Activated T-helper 2 cell treated with anti-CD3 and anti-CD28 coated beads, Interferon-gamma antibody, Interleukin-2, Interleukin-4, amounts not matched to agents 10 μg/mL and 5 μg/mL and 100 μg/mL, durations not matched to agents 14 hours and 24 hours and 36 hours (primary cell): Measurements from ENCODE around the gene SRSF5. TPM values are rescaled to one million over a fixed set of nuclear protein-coding genes. Genes with fewer than 3 reads are reported as not detected.

Experiments used
- DNase-seq: peaks from one replicate; pipeline ENCODE4 v3.0.0; 2021; ENCODE audit warnings: low spot score
- H3K27ac Mint-ChIP-seq: one replicate; pipeline ENCODE4 v1.8.0; 2021; ENCODE audit warnings: mixed read lengths
- H3K27me3 Mint-ChIP-seq: one replicate; pipeline ENCODE4 v1.8.0; 2021; ENCODE audit warnings: low read depth, mixed read lengths
- H3K36me3 Mint-ChIP-seq: one replicate; pipeline ENCODE4 v1.8.0; 2021; ENCODE audit warnings: low read depth, mixed read lengths
- H3K4me1 Mint-ChIP-seq: one replicate; pipeline ENCODE4 v1.8.0; 2021; ENCODE audit warnings: low read depth, mixed read lengths
- H3K4me3 Mint-ChIP-seq: one replicate; pipeline ENCODE4 v1.8.0; 2021; ENCODE audit warnings: low read depth, mild to moderate bottlenecking, moderate library complexity, mixed read lengths
- H3K9me3 Mint-ChIP-seq: one replicate; pipeline ENCODE4 v1.8.0; 2021; ENCODE audit warnings: mixed read lengths
- intact Hi-C: fragments of 100-400 bp; cut with micrococcal nuclease; formaldehyde crosslinking; loops from one replicate; pipeline ENCODE4 v1.15.1; 2023
- total RNA-seq: library from RNA; stranded (reverse); gene quantifications from 2 replicates; pipeline ENCODE4 v1.2.3, GENCODE V29; 2022

Gene SRSF5
- total RNA-seq, 1 donor from 2014 or later: 358 TPM

DNA sequence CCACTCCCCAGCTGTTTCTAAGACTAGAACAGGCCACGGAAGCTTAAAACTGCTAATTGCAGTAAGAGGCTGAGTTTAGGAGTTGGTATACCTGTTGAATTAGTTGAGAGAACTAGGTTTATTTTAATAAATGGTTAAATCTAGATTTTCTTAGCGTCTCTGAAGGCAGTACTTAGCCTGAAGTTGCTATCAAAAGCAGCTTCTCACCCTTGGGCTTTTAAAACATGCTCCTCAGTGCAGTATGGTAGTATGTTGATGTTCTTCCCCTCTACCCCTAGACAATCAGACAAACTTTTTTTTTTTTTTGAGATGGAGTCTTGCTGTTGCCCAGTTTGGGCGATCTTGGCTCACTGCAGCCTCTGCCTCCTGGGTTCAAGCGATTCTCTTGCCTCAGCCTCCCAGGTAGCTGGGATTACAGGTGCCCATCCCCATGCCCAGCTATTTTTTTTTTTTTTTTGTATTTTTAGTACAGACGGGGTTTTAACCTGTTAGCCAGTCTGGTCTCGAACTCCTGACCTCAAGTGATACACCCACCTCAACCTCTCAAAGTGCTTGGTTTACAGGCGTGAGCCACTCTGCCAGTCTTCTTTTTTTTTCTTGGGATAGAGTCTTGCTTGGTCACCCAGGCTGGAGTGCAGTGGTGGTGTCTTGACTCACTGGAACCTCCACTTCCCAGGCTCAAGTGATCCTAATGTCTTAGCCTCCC is 6.8 kb downstream of the SRSF5 start:
- no peak overlapping the region for H3K4me3 Mint-ChIP-seq
- peaks cover 97% of the 10 kb centered on the region for H3K36me3 Mint-ChIP-seq
- DNase-seq: no peak
- H3K4me1 Mint-ChIP-seq: peaks cover 44% of the 10 kb centered on the region
- intact Hi-C loops: no loop called here
- no peak overlapping the region for H3K27ac Mint-ChIP-seq
- H3K9me3 Mint-ChIP-seq: no peaks in the 10 kb centered on the region
- H3K27me3 Mint-ChIP-seq: no peaks in the 10 kb centered on the region

DNA sequence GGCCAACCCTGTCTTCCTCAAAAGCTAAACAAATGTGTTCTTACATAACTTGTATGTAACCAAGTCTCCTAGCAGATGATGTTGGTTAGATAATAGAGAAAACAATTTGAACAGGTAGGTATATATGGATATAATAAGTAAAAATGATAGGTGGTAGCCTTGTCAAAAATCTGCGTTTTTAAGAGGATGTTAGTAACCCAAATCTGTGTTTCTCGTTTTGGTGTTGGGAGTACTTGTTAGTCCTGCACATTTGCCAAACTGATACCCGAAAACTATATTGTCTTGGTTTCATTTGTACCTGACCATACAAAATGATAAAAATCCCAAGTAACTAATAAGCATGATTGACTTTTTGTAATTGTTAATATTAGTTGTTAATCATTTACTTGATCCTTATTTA is 8.1 kb downstream of the SRSF5 start:
- intact Hi-C loops: no loop called here
- Mint-ChIP-seq H3K27me3 (no peaks in the 10 kb centered on the region), H3K4me3 (no peak overlapping the region), H3K9me3 (no peaks in the 10 kb centered on the region), H3K36me3 (peaks cover 92% of the 10 kb centered on the region), H3K4me1 (peaks cover 36% of the 10 kb centered on the region), H3K27ac (no peak overlapping the region)
- DNase-seq: no peak

DNA sequence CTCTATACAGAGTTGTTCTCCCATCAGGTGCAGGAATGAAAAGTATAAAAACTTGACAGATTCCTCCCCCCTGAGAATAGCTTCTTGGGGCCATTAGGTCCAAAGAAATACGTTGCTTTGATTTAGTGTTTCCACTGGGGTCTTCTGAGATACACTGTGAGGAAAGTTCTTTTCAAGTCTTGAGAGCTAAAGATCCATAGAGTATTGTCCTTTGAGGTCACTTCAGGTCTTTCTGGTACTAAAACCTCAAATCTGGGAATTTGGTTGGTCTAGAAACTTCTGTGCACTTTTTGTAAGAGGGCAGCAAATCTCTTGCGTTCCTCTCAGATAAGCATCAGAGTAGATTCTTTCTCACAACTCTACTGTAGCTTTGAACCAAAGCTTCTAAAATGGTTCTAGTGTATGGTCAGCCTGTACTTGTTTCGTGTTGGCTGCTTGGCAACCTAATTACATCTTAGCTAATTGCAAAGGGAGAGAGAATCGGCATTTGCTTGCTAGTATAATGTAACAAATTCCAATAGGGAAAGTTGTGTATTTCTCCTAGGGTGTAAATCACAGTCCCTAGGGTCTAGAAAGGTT is 10.0 kb downstream of the SRSF5 start:
- Mint-ChIP-seq H3K36me3 (peaks cover 85% of the 10 kb centered on the region), H3K27ac (peak overlapping the region; percentile 11), H3K27me3 (no peaks in the 10 kb centered on the region), H3K4me1 (peaks cover 26% of the 10 kb centered on the region), H3K4me3 (no peak overlapping the region), H3K9me3 (no peaks in the 10 kb centered on the region)
- no peak for DNase-seq
- intact Hi-C loops: no loop called here

DNA sequence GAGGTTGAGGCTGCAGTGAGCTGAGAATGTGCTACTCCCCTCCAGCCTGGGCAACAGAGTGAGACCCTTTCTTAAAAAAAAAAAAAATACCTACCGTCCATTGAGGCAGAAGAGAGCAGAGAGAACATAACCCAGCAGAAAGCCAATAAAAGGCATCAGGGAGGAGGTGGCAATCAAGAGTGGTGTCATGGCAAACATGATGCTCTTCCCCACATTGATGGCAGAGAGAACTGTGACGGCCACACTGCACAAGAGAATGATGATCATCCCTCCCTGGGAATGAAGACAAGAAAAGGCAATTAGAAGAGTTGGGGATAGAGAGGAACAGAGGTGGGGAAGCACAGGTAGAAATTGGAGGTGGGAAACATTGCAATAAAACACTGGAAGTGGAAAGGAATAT is 12.1 kb downstream of the SRSF5 start:
- intact Hi-C loops: no loop called here
- H3K27ac Mint-ChIP-seq: no peak overlapping the region
- H3K36me3 Mint-ChIP-seq: peaks cover 64% of the 10 kb centered on the region
- H3K27me3 Mint-ChIP-seq: no peaks in the 10 kb centered on the region
- no peak overlapping the region for H3K4me3 Mint-ChIP-seq
- no peaks in the 10 kb centered on the region for H3K9me3 Mint-ChIP-seq
- DNase-seq: no peak
- H3K4me1 Mint-ChIP-seq: peaks cover 26% of the 10 kb centered on the region

DNA sequence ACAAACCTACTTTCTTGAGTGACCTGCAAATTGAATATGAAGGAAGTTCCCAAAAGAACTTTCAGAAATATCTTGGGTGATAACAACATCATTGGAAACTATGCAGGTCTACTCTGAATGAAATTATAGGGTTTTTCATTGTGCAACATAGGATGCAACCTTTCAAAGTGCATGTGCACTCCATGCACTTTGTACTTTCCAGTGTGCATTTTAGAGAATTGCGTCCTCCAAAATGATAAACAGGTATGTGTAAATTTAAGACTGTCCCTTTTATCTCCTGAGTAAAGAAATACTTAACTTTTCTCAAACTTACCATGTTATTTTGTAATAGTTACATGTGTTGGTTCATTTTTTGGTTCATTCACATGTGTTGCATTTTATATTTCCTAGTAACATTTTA is 13.2 kb downstream of the SRSF5 start:
- H3K27ac Mint-ChIP-seq: no peak overlapping the region
- intact Hi-C loops: no loop called here
- peaks cover 54% of the 10 kb centered on the region for H3K36me3 Mint-ChIP-seq
- no peaks in the 10 kb centered on the region for H3K9me3 Mint-ChIP-seq
- DNase-seq: no peak
- no peak overlapping the region for H3K4me3 Mint-ChIP-seq
- no peaks in the 10 kb centered on the region for H3K27me3 Mint-ChIP-seq
- H3K4me1 Mint-ChIP-seq: peaks cover 26% of the 10 kb centered on the region

DNA sequence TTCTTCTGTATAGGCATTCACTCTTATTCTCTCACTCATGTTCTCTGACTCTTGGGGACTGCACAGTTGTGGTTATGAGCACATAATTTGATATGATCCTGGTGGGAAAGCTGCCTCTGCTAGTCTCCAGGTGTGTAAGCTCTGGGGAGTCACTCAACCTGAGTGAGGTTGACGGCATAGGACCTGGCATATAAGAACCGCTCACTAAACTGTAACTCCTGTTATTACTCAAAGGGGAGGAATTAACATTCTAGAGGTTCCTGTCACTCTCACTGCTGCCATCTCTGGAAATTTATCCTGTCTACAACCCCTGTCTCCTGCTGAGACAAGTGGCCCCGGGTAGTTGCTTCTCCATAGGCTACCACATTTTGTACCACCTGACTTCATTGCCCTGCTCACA is 14.0 kb downstream of the SRSF5 start:
- Mint-ChIP-seq H3K36me3 (peaks cover 45% of the 10 kb centered on the region), H3K4me3 (no peak overlapping the region), H3K9me3 (no peaks in the 10 kb centered on the region), H3K4me1 (peaks cover 20% of the 10 kb centered on the region), H3K27me3 (no peaks in the 10 kb centered on the region), H3K27ac (no peak overlapping the region)
- DNase-seq: no peak
- intact Hi-C loops: no loop called here

DNA sequence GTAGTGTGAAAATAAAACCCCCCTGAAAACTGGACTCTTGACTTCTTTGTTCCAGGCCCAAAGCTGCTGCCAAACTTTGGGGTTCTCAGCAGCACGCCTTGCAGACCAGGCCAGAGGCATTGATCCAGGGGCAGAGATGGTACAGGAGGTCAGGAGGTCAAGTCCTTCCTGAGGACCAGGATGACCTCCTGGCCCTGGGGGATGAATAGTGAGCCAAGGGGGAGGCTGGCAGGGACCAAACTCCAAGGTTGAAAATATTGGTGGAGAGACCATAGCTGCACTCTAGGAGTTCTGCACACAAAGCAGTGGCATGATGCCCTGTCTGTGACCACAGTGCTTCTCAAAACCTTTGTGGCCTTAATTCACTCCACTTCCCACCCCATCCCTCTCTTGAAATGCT is 18.0 kb downstream of the SRSF5 start:
- Mint-ChIP-seq H3K4me3 (no peak overlapping the region), H3K27me3 (peaks cover 1% of the 10 kb centered on the region), H3K27ac (no peak overlapping the region), H3K9me3 (no peaks in the 10 kb centered on the region), H3K36me3 (peaks cover 11% of the 10 kb centered on the region), H3K4me1 (no peaks in the 10 kb centered on the region)
- intact Hi-C loops: no loop called here
- DNase-seq: no peak

DNA sequence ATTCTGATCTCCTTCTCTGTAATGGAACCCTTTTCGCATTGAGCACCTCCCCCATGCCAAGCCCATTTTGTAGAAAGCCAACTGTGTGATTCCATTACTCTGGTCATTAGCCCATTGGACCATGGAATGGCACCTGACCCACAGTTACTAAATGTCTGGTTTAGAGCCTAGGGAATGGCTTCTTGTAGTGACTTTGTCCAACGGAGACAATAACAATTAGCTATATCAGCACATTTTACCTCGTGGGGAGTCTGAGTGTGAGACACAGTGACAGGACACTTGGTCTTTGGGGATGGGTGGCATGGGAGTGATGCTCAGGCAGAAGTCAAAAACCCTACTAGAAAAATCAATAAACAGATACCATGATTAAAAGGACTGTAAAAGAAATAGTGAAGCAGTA is 19.7 kb downstream of the SRSF5 start:
- H3K27me3 Mint-ChIP-seq: peaks cover 1% of the 10 kb centered on the region
- no peak overlapping the region for H3K27ac Mint-ChIP-seq
- H3K4me1 Mint-ChIP-seq: no peaks in the 10 kb centered on the region
- no peaks in the 10 kb centered on the region for H3K9me3 Mint-ChIP-seq
- H3K36me3 Mint-ChIP-seq: no peaks in the 10 kb centered on the region
- intact Hi-C loops: no loop called here
- DNase-seq: no peak
- H3K4me3 Mint-ChIP-seq: no peak overlapping the region

DNA sequence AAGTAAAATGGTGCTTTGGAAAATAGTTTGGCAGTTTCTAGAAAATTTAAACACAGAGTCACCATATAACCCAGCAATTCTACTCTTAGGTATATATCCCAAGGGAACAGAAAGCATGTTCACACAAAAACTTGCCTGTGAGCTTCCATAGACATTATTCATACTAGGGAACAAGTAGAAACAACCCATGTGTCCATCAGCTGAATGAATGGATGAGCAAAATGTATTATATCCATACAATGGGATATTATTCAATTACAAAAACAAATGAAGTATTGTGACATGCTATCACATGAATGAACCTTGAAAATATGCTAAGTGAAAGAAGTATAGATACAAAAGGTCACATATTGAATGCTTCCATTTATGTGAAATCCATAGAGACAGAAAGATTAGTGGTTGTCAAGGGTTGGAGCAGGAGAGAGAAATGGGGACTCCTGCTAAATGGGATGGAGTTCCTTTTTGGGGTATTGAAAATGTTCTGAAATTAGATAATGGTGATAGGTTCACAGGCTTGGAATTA is 22.2 kb downstream of the SRSF5 start:
- no peak overlapping the region for H3K27ac Mint-ChIP-seq
- peaks cover 1% of the 10 kb centered on the region for H3K27me3 Mint-ChIP-seq
- DNase-seq: no peak
- H3K4me3 Mint-ChIP-seq: no peak overlapping the region
- H3K36me3 Mint-ChIP-seq: no peaks in the 10 kb centered on the region
- no peaks in the 10 kb centered on the region for H3K4me1 Mint-ChIP-seq
- H3K9me3 Mint-ChIP-seq: no peaks in the 10 kb centered on the region
- intact Hi-C loops: no loop called here

DNA sequence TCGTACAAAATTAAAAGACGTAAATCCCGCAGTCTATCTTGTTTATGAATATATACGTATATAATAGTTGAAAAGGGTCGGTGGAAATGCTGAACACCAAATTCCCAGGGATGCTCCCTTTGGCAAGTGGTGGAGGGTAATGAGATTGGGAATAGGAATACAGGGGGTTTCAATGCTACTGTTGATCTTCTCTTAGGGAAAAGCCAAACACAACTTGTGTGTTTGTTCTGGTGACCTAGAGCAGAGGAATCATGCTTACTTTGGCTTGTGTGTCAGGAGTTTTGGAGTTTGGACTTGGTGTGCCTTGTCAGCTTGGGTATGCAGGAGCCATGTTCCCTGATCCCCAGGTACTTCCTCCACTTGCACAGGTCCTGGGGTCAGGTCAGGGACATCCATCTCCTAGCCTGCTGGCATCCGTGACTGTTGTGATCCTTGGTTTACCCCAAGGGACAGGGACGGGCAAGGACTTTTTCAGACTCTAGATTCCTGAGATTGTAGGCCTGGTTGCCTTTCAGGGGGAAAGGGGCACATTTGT is 26.0 kb downstream of the SRSF5 start:
- no peaks in the 10 kb centered on the region for H3K9me3 Mint-ChIP-seq
- H3K27ac Mint-ChIP-seq: no peak overlapping the region
- H3K4me1 Mint-ChIP-seq: no peaks in the 10 kb centered on the region

DNA sequence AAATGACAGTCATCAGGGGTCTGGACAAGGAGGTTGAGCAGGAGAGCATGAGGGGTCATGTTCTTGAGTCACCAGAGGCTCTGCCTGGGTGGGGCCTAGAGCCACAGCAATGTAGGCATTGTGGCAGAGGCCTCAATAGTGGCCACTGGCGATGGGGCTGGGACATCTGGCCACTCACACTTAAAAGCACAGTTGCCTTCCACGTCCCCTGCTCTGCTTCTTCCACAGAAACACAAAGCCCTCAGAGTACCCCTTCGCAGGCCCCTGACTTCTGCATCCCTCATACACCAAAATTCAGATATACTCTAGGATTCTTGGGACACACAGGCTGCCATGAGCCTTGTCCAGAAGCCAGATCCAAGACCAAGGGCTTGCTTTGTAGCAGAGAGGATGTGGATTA is 27.8 kb downstream of the SRSF5 start:
- Mint-ChIP-seq H3K9me3 (no peaks in the 10 kb centered on the region), H3K27me3 (no peaks in the 10 kb centered on the region)
- intact Hi-C loops: no loop called here

More for the DNA sequence above, 26.0 kb downstream of the SRSF5 start:
- Mint-ChIP-seq H3K36me3 (no peaks in the 10 kb centered on the region), H3K4me3 (no peak overlapping the region), H3K27me3 (peaks cover 1% of the 10 kb centered on the region)
- intact Hi-C loops: no loop called here
- no peak for DNase-seq

DNA sequence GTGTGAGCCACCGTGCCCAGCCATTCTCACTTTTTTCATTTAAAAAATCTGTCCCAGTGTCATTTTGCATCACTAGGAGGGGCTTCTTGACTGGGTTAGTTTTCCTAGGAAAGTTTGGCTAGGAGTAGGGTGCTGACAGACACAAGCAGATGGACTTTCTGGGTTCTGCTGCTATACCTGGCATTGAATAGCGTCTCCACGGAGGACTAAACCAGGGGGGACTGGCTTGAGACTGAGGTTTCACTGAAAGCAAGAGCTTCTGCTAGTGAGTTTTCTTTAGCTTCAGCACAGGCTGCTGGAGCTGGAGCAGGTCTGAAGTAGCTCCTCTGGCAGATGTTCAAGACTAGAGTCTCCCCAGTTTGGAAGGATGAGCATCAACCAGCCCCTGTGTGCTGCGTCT is 28.7 kb downstream of the SRSF5 start:
- DNase-seq: no peak
- Mint-ChIP-seq H3K4me1 (no peaks in the 10 kb centered on the region), H3K4me3 (no peak overlapping the region), H3K9me3 (no peaks in the 10 kb centered on the region), H3K36me3 (no peaks in the 10 kb centered on the region), H3K27ac (no peak overlapping the region), H3K27me3 (peaks cover 3% of the 10 kb centered on the region)
- intact Hi-C loops: no loop called here

More for the DNA sequence above, 27.8 kb downstream of the SRSF5 start:
- no peaks in the 10 kb centered on the region for H3K36me3 Mint-ChIP-seq
- H3K27ac Mint-ChIP-seq: no peak overlapping the region
- H3K4me3 Mint-ChIP-seq: no peak overlapping the region
- H3K4me1 Mint-ChIP-seq: no peaks in the 10 kb centered on the region
- no peak for DNase-seq

DNA sequence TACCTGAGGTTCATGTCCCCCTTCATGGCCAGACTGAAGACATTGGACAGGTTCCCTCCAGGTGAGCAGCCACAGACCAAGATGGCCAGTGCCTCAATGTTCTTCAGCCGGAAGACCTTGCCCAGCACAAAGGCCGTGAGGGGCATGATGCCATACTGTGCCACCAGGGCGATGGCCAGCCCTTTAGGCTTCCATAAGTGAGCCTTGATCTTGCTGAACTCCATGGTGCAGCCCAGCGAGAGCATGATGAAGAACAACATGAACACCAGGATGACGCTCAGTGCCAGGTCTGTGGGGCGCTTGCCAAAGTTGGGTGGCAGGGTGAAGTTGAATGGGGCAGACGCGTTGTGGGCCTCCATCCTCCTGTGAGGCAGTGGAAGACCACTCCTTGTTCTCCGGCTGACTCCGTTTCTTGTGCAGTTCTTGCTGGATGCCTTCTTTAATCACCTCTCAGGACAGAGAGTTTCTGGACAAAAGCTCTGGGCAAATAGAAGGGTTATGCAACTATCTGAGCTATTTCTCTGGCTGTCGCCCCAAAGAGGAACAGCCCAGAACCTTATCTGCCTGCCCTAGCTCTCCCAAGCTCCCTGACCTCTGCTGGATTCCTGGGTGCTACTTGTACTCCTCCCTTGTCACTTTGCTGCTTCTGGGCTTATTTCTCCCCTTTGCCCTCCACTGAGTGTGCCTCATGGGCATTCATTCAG is 30.0 kb downstream of the SRSF5 start, which contains the start of gene SLC10A1:
TSS of gene SLC10A1 (minus strand) at position 445 of the 704 bp plus-strand sequence. CDS start at position 359, 86 bp downstream.
- Mint-ChIP-seq H3K27me3 (peaks cover 5% of the 10 kb centered on the region), H3K4me3 (no peak within 1 kb of the TSS), H3K36me3 (no peaks in the 10 kb centered on the region), H3K9me3 (no peaks in the 10 kb centered on the region), H3K4me1 (no peaks in the 10 kb centered on the region), H3K27ac (no peak within 1 kb of the TSS)
- intact Hi-C loops: no loop called here
- DNase-seq: no peak
